ENCODE data around the gene CTSV.
"Not testable (repeated sequence)": the region's sequence is repeated elsewhere in the genome, so short reads cannot be mapped to it uniquely, and the experiment has no call there.

- not testable (repeated sequence) for TF ChIP-seq CTCF (IDR thresholded peaks at IDR 0.05 in 4 of 5, conservative IDR thresholded peaks at IDR 0.05 in 1 of 5); POLR2A (IDR thresholded peaks at IDR 0.05)
Observed at GRCh38 chr9:96992303-96992702, 46.6 kb downstream of the CTSV start.
